Gastroesophageal sphincter (tissue), 4 donors: ENCODE measurements around the gene PTX3. TPM values are rescaled to one million over a fixed set of nuclear protein-coding genes. Genes with fewer than 3 reads are reported as not detected.

Source experiments
- ATAC-seq: fragments of 150-250 bp; one replicate; pipeline ENCODE4 v1.9.1; 2016; ENCODE audit warnings: mild to moderate bottlenecking, moderate library complexity
- H3K27ac ChIP-seq, 4 donors: fragments of 200-600 bp; sonication (generic) in 3 of 4; 1 replicate in 3 of 4; 2 replicates in 1 of 4; pipeline ENCODE4 v1.5.1; 2016 to 2019
- H3K27me3 ChIP-seq: fragments of 200-600 bp; sonication (generic); one replicate; pipeline ENCODE4 v1.5.1; 2019
- H3K36me3 ChIP-seq, 2 donors: fragments of 200-600 bp; sonication (generic); one replicate each; pipeline ENCODE4 v1.5.1; 2019; ENCODE audit warnings: control low read depth in 1 of 2
- H3K4me1 ChIP-seq, 3 donors: fragments of 200-600 bp; sonication (generic); 1 replicate in 2 of 3; 2 replicates in 1 of 3; pipeline ENCODE4 v1.5.1; 2016 to 2019; ENCODE audit warnings: control low read depth in 2 of 3
- H3K4me3 ChIP-seq, 2 donors: fragments of 200-600 bp; sonication (generic); one replicate each; pipeline ENCODE4 v1.5.1; 2019; ENCODE audit warnings: mild to moderate bottlenecking in 1 of 2, moderate library complexity in 1 of 2
- H3K9me3 ChIP-seq, 3 donors: fragments of 200-600 bp; sonication (generic); one replicate each; pipeline ENCODE4 v1.5.1; 2017 to 2019; ENCODE audit warnings: control low read depth in 2 of 3
- CTCF ChIP-seq, 4 experiments: fragments of 200-600 bp in 2 of 4; fragments of 450-650 bp in 2 of 4; sonication (generic) in 1 of 4; IDR thresholded peaks; one replicate each; pipeline ENCODE4 v1.5.1; 2017 to 2019; ENCODE audit warnings: antibody characterized with exemption in 4 of 4, mild to moderate bottlenecking in 2 of 4, moderate library complexity in 2 of 4
- EP300 ChIP-seq: sonication (generic); formaldehyde crosslinking; IDR thresholded peaks from one replicate; pipeline ENCODE4 v1.6.1; 2017; ENCODE audit warnings: antibody characterized with exemption, mild to moderate bottlenecking
- POLR2A ChIP-seq, 2 donors: fragments of 450-650 bp; IDR thresholded peaks; one replicate each; pipeline ENCODE4 v1.6.1; 2017; ENCODE audit warnings: antibody characterized with exemption in 2 of 2, mild to moderate bottlenecking in 2 of 2, moderate library complexity in 1 of 2
- POLR2AphosphoS5 ChIP-seq: sonication (generic); formaldehyde crosslinking; IDR thresholded peaks from one replicate; pipeline ENCODE4 v1.6.1; 2017; ENCODE audit warnings: antibody characterized with exemption
- WGBS, 2 donors: methylation state at CpG; one replicate each; pipeline ENCODE4 v1.1.5; 2018; ENCODE audit warnings: low coverage in 1 of 2; 5-methylcytosine and 5-hydroxymethylcytosine counted together
- total RNA-seq, 4 donors: library from RNA; depleted of rRNA; stranded (reverse); fragments of >200 nt; gene quantifications; one replicate each; pipeline ENCODE4 v1.1.0, GENCODE V29; 2016

PTX3 gene
- total RNA-seq, 4 donors from 2014 or later: 2.0 to 140 (median 5.7) TPM

GRCh38 chr3:157405457-157405856 is 31.2 kb upstream of the PTX3 start:
- Histone ChIP-seq H3K4me1 (no peaks in the 10 kb centered on the region), H3K27ac (no peak overlapping the region), H3K4me3 (no peak overlapping the region), H3K9me3 (no peaks in the 10 kb centered on the region), H3K36me3 (no peaks in the 10 kb centered on the region), H3K27me3 (no peaks in the 10 kb centered on the region)
- TF ChIP-seq POLR2A (IDR thresholded peaks at IDR 0.05): no peak
- TF ChIP-seq CTCF (IDR thresholded peaks at IDR 0.05): no peak
- no peak for TF ChIP-seq EP300
- TF ChIP-seq POLR2AphosphoS5: no peak
- WGBS, 2 donors: 54 to 66% methylated on average over 2 of the region's 2 CpGs
- ATAC-seq: no peak

- no peaks in the 10 kb centered on the region for H3K4me1 ChIP-seq
- H3K36me3 ChIP-seq: no peaks in the 10 kb centered on the region
- WGBS, 2 donors: 40 to 63% methylated on average over 2 to 5 of the region's 5 CpGs
- H3K27me3 ChIP-seq: no peaks in the 10 kb centered on the region
- TF ChIP-seq POLR2AphosphoS5: no peak
- TF ChIP-seq EP300: no peak
- no peak for TF ChIP-seq CTCF (IDR thresholded peaks at IDR 0.05)
- TF ChIP-seq POLR2A (IDR thresholded peaks at IDR 0.05): no peak
- no peak overlapping the region for H3K27ac ChIP-seq
- no peaks in the 10 kb centered on the region for H3K9me3 ChIP-seq
- no peak for ATAC-seq
- H3K4me3 ChIP-seq: no peak overlapping the region
These were observed 30.3 kb upstream of the PTX3 start for GRCh38 chr3:157406394-157406793.

GRCh38 chr3:157407769-157408168 is 28.9 kb upstream of the PTX3 start:
- H3K36me3 ChIP-seq: no peaks in the 10 kb centered on the region
- no peak overlapping the region for H3K4me3 ChIP-seq
- no peak for TF ChIP-seq POLR2AphosphoS5
- TF ChIP-seq EP300: no peak
- TF ChIP-seq POLR2A (IDR thresholded peaks at IDR 0.05): no peak
- no peak for TF ChIP-seq CTCF (IDR thresholded peaks at IDR 0.05)
- no peaks in the 10 kb centered on the region for H3K27me3 ChIP-seq
- H3K4me1 ChIP-seq: no peaks in the 10 kb centered on the region
- no peak overlapping the region for H3K27ac ChIP-seq
- 73 to 80% methylated on average over 3 of the region's 3 CpGs for whole genome bisulfite sequencing, 2 donors
- no peak for ATAC-seq
- H3K9me3 ChIP-seq: no peaks in the 10 kb centered on the region

GRCh38 chr3:157408499-157409149 is 28.0 kb upstream of the PTX3 start:
- no peaks in the 10 kb centered on the region for H3K4me1 ChIP-seq
- TF ChIP-seq CTCF (IDR thresholded peaks at IDR 0.05) (no peak), POLR2A (IDR thresholded peaks at IDR 0.05) (no peak), EP300 (no peak), POLR2AphosphoS5 (no peak)
- no peak for ATAC-seq
- H3K4me3 ChIP-seq: no peak overlapping the region
- WGBS, 2 donors: 79 to 91% methylated on average over 4 of the region's 4 CpGs
- no peaks in the 10 kb centered on the region for H3K27me3 ChIP-seq
- no peaks in the 10 kb centered on the region for H3K9me3 ChIP-seq
- no peak overlapping the region for H3K27ac ChIP-seq
- no peaks in the 10 kb centered on the region for H3K36me3 ChIP-seq

GRCh38 chr3:157409516-157409915 is 27.1 kb upstream of the PTX3 start:
- 80 to 87% methylated on average over 2 of the region's 2 CpGs for WGBS, 2 donors
- TF ChIP-seq CTCF (IDR thresholded peaks at IDR 0.05) (no peak), POLR2AphosphoS5 (no peak), EP300 (no peak), POLR2A (IDR thresholded peaks at IDR 0.05) (no peak)
- Histone ChIP-seq H3K4me1 (no peaks in the 10 kb centered on the region), H3K36me3 (no peaks in the 10 kb centered on the region), H3K9me3 (no peaks in the 10 kb centered on the region), H3K27me3 (no peaks in the 10 kb centered on the region), H3K4me3 (no peak overlapping the region), H3K27ac (no peak overlapping the region)
- no peak for ATAC-seq
